Fibroblast of lung (primary cell): Measurements from ENCODE around the gene NATD1. TPM values are rescaled to one million over a fixed set of nuclear protein-coding genes. Genes with fewer than 3 reads are reported as not detected.
A peak's percentile ranks its signal among the peaks of the same experiment; 100 is the strongest.

ENCODE experiments used
- DNase-seq, 2 donors: peaks; one replicate each; pipeline versions ENCODE4 v3.0.0 to v3.0.0-alpha.2; 2010; ENCODE audit warnings: low read depth in 2 of 2
- H2AFZ ChIP-seq: 2 replicates; pipeline ENCODE4 v1.5.1; 2012; ENCODE audit warnings: low read length, control low read depth, inconsistent platforms
- H3K27ac ChIP-seq: 2 replicates; pipeline ENCODE4 v1.5.1; 2011; ENCODE audit warnings: low read length, control low read depth; ENCODE audit not compliant: insufficient read depth
- H3K27me3 ChIP-seq: 2 replicates; pipeline ENCODE4 v1.5.1; 2011; ENCODE audit warnings: mild to moderate bottlenecking, low read length; ENCODE audit not compliant: control insufficient read depth, insufficient read depth
- H3K36me3 ChIP-seq: 2 replicates; pipeline ENCODE4 v1.5.1; 2011; ENCODE audit warnings: low read length; ENCODE audit not compliant: control insufficient read depth, insufficient read depth
- H3K4me1 ChIP-seq: 2 replicates; pipeline ENCODE4 v1.5.1; 2011; ENCODE audit warnings: low read length; ENCODE audit not compliant: control insufficient read depth, insufficient read depth; ENCODE audit errors: extremely low read depth
- H3K4me2 ChIP-seq: 2 replicates; pipeline ENCODE4 v1.5.1; 2011; ENCODE audit warnings: low read length, control low read depth; ENCODE audit not compliant: insufficient read depth; ENCODE audit errors: extremely low read depth
- H3K4me3 ChIP-seq, 4 experiments: fragments of 200-600 bp in 1 of 4; sonication (generic) in 1 of 4; replicated peaks in 1 of 4; 2 replicates each; pipeline ENCODE4 v1.5.1; 2011 to 2016; ENCODE audit warnings: low read length in 4 of 4, low read depth in 3 of 4, mild to moderate bottlenecking in 3 of 4, control low read depth in 2 of 4, inconsistent platforms in 1 of 4, mixed read lengths in 1 of 4; ENCODE audit not compliant: insufficient read depth in 1 of 4; ENCODE audit errors: control extremely low read depth in 1 of 4
- H3K79me2 ChIP-seq: 2 replicates; pipeline ENCODE4 v1.5.1; 2012; ENCODE audit warnings: mild to moderate bottlenecking, low read length, inconsistent platforms; ENCODE audit not compliant: control insufficient read depth, insufficient read depth
- H3K9ac ChIP-seq: 2 replicates; pipeline ENCODE4 v1.5.1; 2011; ENCODE audit warnings: mild to moderate bottlenecking, low read length, control low read depth; ENCODE audit not compliant: insufficient read depth
- H3K9me3 ChIP-seq: 2 replicates; pipeline ENCODE4 v1.5.1; 2012; ENCODE audit warnings: low read depth, low read length; ENCODE audit not compliant: control insufficient read depth, insufficient read depth
- H4K20me1 ChIP-seq: 2 replicates; pipeline ENCODE4 v1.5.1; 2011; ENCODE audit warnings: low read length; ENCODE audit not compliant: control insufficient read depth, insufficient read depth; ENCODE audit errors: extremely low read depth
- CTCF ChIP-seq, 2 donors: IDR thresholded peaks in 1 of 2; conservative IDR thresholded peaks in 1 of 2; 1 replicate in 1 of 2; 2 replicates in 1 of 2; pipeline ENCODE4 v1.5.1; 2011 to 2012; ENCODE audit warnings: low read length in 2 of 2, control low read depth in 1 of 2, inconsistent platforms in 1 of 2, low read depth in 1 of 2, mild to moderate bottlenecking in 1 of 2
- EZH2 ChIP-seq: IDR thresholded peaks from 2 replicates; pipeline ENCODE4 v1.5.1; 2012; ENCODE audit warnings: low read length, control low read depth, mild to moderate bottlenecking; ENCODE audit errors: missing control alignments
- polyA plus RNA-seq, 2 donors: library from polyadenylated mRNA; depleted of rRNA in 1 of 2; stranded (reverse) in 1 of 2; unstranded in 1 of 2; fragments of >200 nt; gene quantifications; 2 replicates each; pipeline ENCODE4 v1.2.1, GENCODE V29; 2011 to 2012; ENCODE audit warnings: missing spikeins in 1 of 2
- total RNA-seq: library from RNA; depleted of rRNA; stranded (reverse); fragments of >200 nt; gene quantifications from 2 replicates; pipeline ENCODE4 v1.2.1, GENCODE V29; 2014

NATD1 gene
- total and polyA plus RNA-seq, 2 donors (not counting 1 experiment from before 2014, with no cell fraction given): 5.6 to 9.2 TPM

- Histone ChIP-seq H2AFZ (no peak overlapping the region), H3K27me3 (no peaks in the 10 kb centered on the region), H4K20me1 (peaks cover 2% of the 10 kb centered on the region), H3K36me3 (peaks cover 20% of the 10 kb centered on the region), H3K9ac (no peak overlapping the region), H3K27ac (peak overlapping the region; percentile 23), H3K79me2 (peaks cover 96% of the 10 kb centered on the region), H3K4me1 (peaks cover 5% of the 10 kb centered on the region), H3K4me2 (no peak overlapping the region), H3K9me3 (no peaks in the 10 kb centered on the region), H3K4me3 (no peak overlapping the region)
- DNase-seq: no peak
- TF ChIP-seq CTCF (conservative IDR thresholded peaks at IDR 0.05 in 1 of 2, IDR thresholded peaks at IDR 0.05 in 1 of 2; ENCODE audit: low read depth in 1 of 2, low read length in 2 of 2): no peak
- TF ChIP-seq EZH2: no peak
Measured at GRCh38 chr17:21294321-21295035, 41.3 kb upstream of the NATD1 start.

- Histone ChIP-seq H3K4me2 (no peak overlapping the region), H4K20me1 (peaks cover 2% of the 10 kb centered on the region), H3K79me2 (peaks cover 99% of the 10 kb centered on the region), H3K4me3 (no peak overlapping the region), H3K27ac (no peak overlapping the region), H2AFZ (no peak overlapping the region), H3K9me3 (no peaks in the 10 kb centered on the region), H3K4me1 (peaks cover 9% of the 10 kb centered on the region), H3K36me3 (peaks cover 19% of the 10 kb centered on the region), H3K9ac (no peak overlapping the region), H3K27me3 (no peaks in the 10 kb centered on the region)
- TF ChIP-seq EZH2: no peak
- no peak for TF ChIP-seq CTCF (conservative IDR thresholded peaks at IDR 0.05 in 1 of 2, IDR thresholded peaks at IDR 0.05 in 1 of 2; ENCODE audit: low read depth in 1 of 2, low read length in 2 of 2)
- no peak for DNase-seq
Measured at GRCh38 chr17:21293831-21294210, 40.6 kb upstream of the NATD1 start.

GRCh38 chr17:21292867-21293830 lies 39.9 kb upstream of the NATD1 start:
- H3K4me1 ChIP-seq: peaks cover 14% of the 10 kb centered on the region
- peaks cover 13% of the 10 kb centered on the region for H3K36me3 ChIP-seq
- H3K4me2 ChIP-seq: no peak overlapping the region
- H3K9ac ChIP-seq: no peak overlapping the region
- no peaks in the 10 kb centered on the region for H3K27me3 ChIP-seq
- TF ChIP-seq CTCF (conservative IDR thresholded peaks at IDR 0.05 in 1 of 2, IDR thresholded peaks at IDR 0.05 in 1 of 2; ENCODE audit: low read depth in 1 of 2, low read length in 2 of 2) (no peak), EZH2 (no peak)
- H3K4me3 ChIP-seq: no peak overlapping the region
- H3K79me2 ChIP-seq: peaks cover 100% of the 10 kb centered on the region
- peaks cover 2% of the 10 kb centered on the region for H4K20me1 ChIP-seq
- no peak overlapping the region for H3K27ac ChIP-seq
- H3K9me3 ChIP-seq: no peaks in the 10 kb centered on the region
- H2AFZ ChIP-seq: no peak overlapping the region
- DNase-seq: no peak
